ENCODE results near the gene DIAPH3.
A peak's percentile ranks its signal among the peaks of the same experiment; 100 is the strongest.

DIAPH3 gene

DNA sequence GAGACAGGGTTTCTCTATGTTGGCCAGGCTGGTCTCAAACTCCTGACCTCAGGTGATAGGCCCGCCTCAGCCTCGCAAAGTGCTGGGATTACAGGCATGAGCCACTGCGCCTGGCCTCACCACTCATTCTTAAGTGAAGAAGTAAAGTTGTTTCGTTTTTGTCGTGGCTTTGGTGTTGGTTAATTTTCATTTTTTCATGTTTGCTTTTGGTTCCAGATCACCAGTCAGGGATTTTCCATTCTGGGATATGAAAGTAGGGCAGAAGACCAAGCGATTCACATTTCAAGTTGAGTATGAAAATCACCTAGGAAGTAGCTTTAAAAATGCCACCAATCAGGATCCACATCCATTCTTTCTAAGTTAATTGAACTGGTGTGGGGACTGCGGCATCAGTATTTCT lies 289.9 kb downstream of the DIAPH3 start:
- DNase-seq (ENCODE audit: low spot score): no peak

GRCh38 chr13:59873309-59873708 lies 290.4 kb downstream of the DIAPH3 start:
- no peak for DNase-seq (ENCODE audit: low spot score)

GRCh38 chr13:59867867-59868266 lies 295.9 kb downstream of the DIAPH3 start:
- no peak for DNase-seq (ENCODE audit: low spot score)

- no peak for DNase-seq (ENCODE audit: low spot score)
Measured at GRCh38 chr13:59865398-59865797, 298.3 kb downstream of the DIAPH3 start.

GRCh38 chr13:59863621-59864020 lies 300.1 kb downstream of the DIAPH3 start:
- no peak for DNase-seq (ENCODE audit: low spot score)

DNA sequence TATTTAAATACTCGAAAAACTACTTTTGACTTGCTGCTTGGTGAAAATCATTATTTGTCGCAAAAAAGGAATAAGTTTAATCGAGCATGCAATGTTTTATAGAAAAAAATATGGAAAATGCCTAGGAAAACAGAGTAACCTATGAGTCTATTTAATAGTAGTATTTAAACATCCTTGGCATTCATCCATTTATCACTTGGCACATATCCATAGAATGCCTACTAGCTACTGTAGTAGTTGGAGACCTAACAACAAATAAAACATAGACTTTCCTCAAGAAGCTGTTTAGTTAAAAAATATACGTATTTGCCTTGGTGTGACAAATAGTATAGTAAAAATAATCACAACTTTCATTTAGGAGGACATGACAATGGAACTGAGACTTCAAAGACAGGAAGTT lies 302.1 kb downstream of the DIAPH3 start:
- DNase-seq (ENCODE audit: low spot score): no peak

DNA sequence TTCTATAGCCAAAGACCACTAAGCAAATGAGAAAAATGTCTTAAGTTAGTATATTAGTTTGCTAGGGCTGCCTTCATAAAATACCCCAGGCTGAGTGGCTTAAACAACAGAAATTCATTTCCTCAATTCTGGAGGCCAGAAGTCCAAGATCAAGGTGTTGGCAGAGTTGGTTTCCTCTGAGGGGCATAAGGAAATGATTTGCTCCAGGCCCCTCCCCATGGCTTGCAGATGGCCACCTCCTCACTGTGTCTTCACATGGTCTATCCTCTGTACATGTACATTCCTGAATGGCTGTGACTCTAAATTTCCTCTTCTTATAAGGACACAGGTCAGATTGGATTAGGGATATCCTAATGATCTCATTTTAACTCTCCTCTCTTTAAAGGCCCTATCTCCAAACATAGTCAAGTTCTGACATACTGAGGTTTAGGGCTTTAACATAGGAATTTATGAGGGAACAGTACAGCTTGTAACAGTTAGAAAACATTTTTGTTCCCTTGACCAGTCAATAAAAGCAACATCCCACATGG lies 307.4 kb downstream of the DIAPH3 start:
- no peak for DNase-seq (ENCODE audit: low spot score)

- no peak for DNase-seq (ENCODE audit: low spot score)
Measured at GRCh38 chr13:59846845-59847620, 316.7 kb downstream of the DIAPH3 start.

- no peak for DNase-seq (ENCODE audit: low spot score)
Measured at GRCh38 chr13:59843040-59843439, 320.7 kb downstream of the DIAPH3 start.

DNA sequence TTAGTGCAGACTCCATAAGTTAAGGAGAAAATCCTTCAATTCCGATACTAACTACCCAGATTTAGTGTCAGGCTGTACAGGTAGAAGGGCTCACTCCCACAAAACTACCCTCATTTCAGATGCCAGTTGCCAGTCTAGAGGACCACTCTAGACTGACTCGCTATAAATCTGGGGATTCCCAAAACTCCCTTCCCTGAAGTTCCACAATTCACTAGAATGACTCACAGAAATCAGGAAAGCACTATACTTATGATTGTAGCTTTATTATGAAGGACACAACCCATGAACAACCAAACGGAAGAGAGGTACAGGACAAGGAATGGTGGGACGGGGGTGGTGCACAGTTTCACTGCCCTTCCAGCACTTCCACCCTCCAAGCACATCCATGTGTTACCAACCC lies 321.2 kb downstream of the DIAPH3 start:
- no peak for DNase-seq (ENCODE audit: low spot score)

GRCh38 chr13:59839186-59839585 lies 324.5 kb downstream of the DIAPH3 start:
- DNase-seq (ENCODE audit: low spot score): no peak

- no peak for DNase-seq (ENCODE audit: low spot score)
Measured at GRCh38 chr13:59837101-59837500, 326.6 kb downstream of the DIAPH3 start.

DNA sequence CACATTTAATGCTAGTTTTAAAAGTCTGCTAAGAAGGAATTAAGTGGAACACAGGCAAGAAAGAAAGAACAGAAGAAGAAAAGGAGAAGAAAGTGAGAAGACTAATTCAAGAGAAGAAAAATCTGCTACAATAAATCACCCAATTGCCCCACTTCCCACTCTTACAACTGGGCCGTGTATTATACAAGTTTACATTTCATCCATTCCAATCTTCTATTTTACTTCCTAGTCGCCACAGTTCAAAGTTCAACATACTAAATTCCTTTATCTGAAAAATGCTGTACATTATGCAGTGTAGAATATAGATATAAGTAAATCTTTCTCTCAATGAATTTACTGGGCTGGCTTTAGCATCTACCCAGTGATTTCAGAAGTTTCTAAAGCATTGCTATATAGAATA lies 328.2 kb downstream of the DIAPH3 start:
- DNase-seq (ENCODE audit: low spot score): no peak

- peak; percentile 31 for DNase-seq (ENCODE audit: low spot score)
Measured at GRCh38 chr13:59834801-59835200, 328.9 kb downstream of the DIAPH3 start.

DNA sequence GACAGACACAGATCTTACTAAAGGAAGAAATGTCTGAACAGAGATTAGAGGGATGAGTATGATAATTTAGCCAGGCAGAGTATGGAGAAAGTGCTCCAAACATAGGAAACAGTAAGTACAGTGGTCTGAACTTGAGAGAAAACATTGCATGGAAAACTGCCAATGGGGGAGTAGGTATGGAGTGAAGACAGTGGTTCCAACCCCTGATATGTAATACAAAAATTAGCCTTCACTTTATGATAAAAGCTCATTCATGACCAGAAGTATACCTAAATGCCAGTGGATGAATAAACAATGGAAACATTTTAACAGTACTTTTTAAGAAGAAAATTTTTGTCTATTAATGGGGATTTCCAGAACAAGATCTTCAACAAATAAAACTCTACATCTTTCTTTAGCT lies 334.0 kb downstream of the DIAPH3 start:
- no peak for DNase-seq (ENCODE audit: low spot score)

GRCh38 chr13:59823486-59823885 lies 340.2 kb downstream of the DIAPH3 start:
- DNase-seq (ENCODE audit: low spot score): peak; percentile 42

DNA sequence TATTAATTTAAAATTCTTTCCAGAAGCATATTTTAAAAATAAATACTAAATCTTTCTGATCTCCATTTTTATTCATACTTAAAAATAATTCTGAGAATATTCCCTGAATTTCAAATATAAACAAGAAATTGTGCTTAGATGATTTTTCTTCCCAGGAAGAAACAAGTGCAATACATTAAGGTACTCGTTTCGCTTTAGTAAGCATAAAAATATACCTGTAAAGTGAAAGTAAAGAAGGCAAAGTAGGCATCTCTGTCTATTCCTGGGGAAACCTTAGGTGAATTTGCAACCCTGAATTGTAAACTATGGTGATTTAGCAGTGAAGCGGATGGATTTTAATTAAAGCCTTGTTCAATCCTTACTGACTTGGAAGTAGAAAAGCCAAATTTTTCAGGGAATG lies 354.2 kb downstream of the DIAPH3 start:
- DNase-seq (ENCODE audit: low spot score): no peak

DNA sequence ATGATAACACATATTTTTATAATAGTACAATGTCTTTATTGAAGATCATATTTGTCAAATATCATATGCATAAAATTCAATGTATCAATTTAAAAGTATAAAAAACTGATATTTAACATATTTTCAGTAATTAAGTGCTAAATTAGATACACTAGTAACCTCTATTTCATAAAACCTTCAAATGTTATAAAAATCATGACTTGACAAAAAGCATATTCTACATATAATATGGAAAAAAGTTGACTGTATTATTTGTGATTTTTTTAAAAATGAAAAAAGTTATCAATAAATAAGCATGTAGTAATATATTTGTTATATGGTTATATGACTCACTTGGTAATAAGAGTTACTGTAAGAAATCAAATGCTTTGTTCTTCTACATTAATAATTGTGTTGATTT lies 356.9 kb downstream of the DIAPH3 start:
- no peak for DNase-seq (ENCODE audit: low spot score)

DNA sequence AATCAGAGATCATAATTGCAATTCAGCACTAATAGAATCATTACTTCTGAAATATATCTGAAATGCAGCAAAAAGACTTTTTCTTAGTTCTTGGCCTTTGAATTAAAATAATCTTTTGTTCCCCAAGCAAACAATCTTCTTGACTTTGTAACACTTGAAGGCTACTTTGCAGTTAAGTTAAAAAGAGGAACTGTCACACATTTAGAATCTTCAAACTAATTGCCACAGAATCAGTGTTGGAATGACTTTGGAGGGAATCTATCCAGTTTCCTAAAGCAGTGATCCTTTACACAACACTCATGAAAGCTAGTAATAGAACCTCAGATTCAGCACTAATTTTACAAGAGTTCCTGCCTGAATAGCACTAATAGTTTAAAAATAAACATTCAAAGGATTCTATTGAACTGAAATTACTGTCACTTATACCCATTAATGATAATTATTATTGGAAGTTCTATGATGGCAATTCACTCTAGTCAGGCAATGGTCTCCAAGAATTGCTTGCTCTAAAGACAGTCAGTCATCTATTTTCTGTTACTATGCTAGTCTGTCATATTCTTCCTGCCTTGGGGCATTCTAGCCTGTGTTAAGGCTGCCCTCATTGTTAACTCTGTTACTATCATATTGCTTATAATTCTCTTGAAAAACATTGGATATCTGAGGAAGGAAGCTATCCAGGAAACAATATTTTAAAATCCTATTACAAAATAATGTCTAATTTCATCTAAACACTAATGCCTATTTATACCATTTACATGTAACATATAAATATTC lies 362.4 kb downstream of the DIAPH3 start:
- DNase-seq (ENCODE audit: low spot score): no peak

- DNase-seq (ENCODE audit: low spot score): no peak
Measured at GRCh38 chr13:59793107-59793506, 370.6 kb downstream of the DIAPH3 start.

- DNase-seq (ENCODE audit: low spot score): peak; percentile 28
Measured at GRCh38 chr13:59790626-59791025, 373.1 kb downstream of the DIAPH3 start.

GRCh38 chr13:59789558-59789957 lies 374.2 kb downstream of the DIAPH3 start:
- no peak for DNase-seq (ENCODE audit: low spot score)

DNA sequence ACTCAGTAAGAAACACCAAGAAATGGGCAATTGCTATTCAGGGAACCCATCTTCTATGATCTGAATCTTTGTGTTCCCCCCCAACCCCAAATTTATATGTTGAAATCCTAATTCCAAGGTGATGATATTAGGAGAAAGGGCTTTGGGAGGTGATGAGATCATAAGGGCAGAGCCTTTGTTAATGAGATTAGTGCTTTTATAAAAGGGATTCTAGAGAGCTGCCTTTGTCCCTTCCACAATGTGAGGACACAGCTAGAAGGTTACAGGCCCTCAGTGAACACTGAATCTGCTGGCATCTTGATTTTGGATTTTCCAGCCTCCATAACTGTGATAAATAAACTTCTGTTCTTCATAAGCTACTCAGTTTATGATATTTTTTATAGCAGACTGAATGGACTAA lies 376.0 kb downstream of the DIAPH3 start:
- DNase-seq (ENCODE audit: low spot score): no peak
